ENCODE measurements around the gene ESYT3. TPM values are rescaled to one million over a fixed set of nuclear protein-coding genes. Genes with fewer than 3 reads are reported as not detected.

The ESYT3 gene
- total and polyA plus RNA-seq, 2 experiments from 2014 or later, result 3.5 to 8.2 TPM

GRCh38 chr3:138423316-138423715, 11.1 kb upstream of the ESYT3 start (continued):
- TF ChIP-seq REST (IDR thresholded peaks at IDR 0.05; ENCODE audit: unreplicated experiment) (no peak), ETS1 (IDR thresholded peaks at IDR 0.05) (no peak), CTCF (conservative IDR thresholded peaks at IDR 0.05; ENCODE audit: low read depth in 2 of 2) (no peak)

- Mint-ChIP-seq H3K4me3 (no peak overlapping the region), H3K27me3 (ENCODE audit: insufficient read depth, low read depth, poor library complexity) (peaks cover 5% of the 10 kb centered on the region), H3K27ac (no peak overlapping the region; the same call in 1 of the 2 replicates), H3K9me3 (peaks cover 13% of the 10 kb centered on the region; the same call in 2 of the 3 replicates), H3K36me3 (ENCODE audit: low read depth) (peaks cover 4% of the 10 kb centered on the region; the same call in 2 of the 3 replicates), H3K4me1 (peaks cover 15% of the 10 kb centered on the region)
- Histone ChIP-seq H3K4me2 (no peak overlapping the region), H3K27ac (ENCODE audit: low read depth) (no peak overlapping the region), H3F3A (replicated peaks; ENCODE audit: low read depth) (no peaks in the 10 kb centered on the region), H3K4me1 (ENCODE audit: insufficient read depth) (no peaks in the 10 kb centered on the region), H2AFZ (no peak overlapping the region), H4K20me1 (replicated peaks; ENCODE audit: insufficient read depth) (no peaks in the 10 kb centered on the region), H3K79me2 (replicated peaks; ENCODE audit: insufficient read depth) (no peaks in the 10 kb centered on the region), H3K9me2 (ENCODE audit: insufficient read depth) (0 out of 2 replicates have a peak, but pooled peaks cover 5% of the 10 kb centered on the region), H3K27me3 (ENCODE audit: insufficient read depth) (no peaks in the 10 kb centered on the region), H3K36me3 (ENCODE audit: insufficient read depth) (no peaks in the 10 kb centered on the region), H3K4me3 (no peak overlapping the region)
- DNase-seq (ENCODE audit: low spot score), result no peak
- no peak for ATAC-seq
- TF ChIP-seq POLR2AphosphoS5 (IDR thresholded peaks at IDR 0.05; ENCODE audit: low read depth) (no peak), ZNF331 (CRISPR knock-in tag; IDR thresholded peaks at IDR 0.05; ENCODE audit: low read depth) (no peak), NANOG (IDR thresholded peaks at IDR 0.05; ENCODE audit: borderline replicate concordance) (no peak), EZH2phosphoT487 (IDR thresholded peaks at IDR 0.05; ENCODE audit: unreplicated experiment) (no peak), CREB1 (CRISPR knock-in tag; IDR thresholded peaks at IDR 0.05; ENCODE audit: low read depth) (no peak), STAT1 (IDR thresholded peaks at IDR 0.05; ENCODE audit: unreplicated experiment) (no peak), ETS1 (IDR thresholded peaks at IDR 0.05) (no peak), REST (IDR thresholded peaks at IDR 0.05; ENCODE audit: unreplicated experiment) (no peak), CTCF (conservative IDR thresholded peaks at IDR 0.05; ENCODE audit: low read depth in 2 of 2) (no peak)
Observed at GRCh38 chr3:138424323-138424722, 10.1 kb upstream of the ESYT3 start.
